Neural cell (in vitro differentiated cells): ENCODE data around the gene THRAP3. TPM values are rescaled to one million over a fixed set of nuclear protein-coding genes. Genes with fewer than 3 reads are reported as not detected.

ENCODE experiments used
- H2AFZ ChIP-seq: fragments of 200-600, 300-800 bp; sonication (generic), shearing (Covaris generic); 2 replicates; pipeline ENCODE4 v1.6.0; 2014; ENCODE audit warnings: low read depth, mild to moderate bottlenecking, antibody characterized with exemption, low read length, moderate library complexity
- H3F3A ChIP-seq: fragments of 200-600 bp; shearing (Covaris generic); 2 replicates; pipeline ENCODE4 v1.6.1; 2016; ENCODE audit warnings: mild to moderate bottlenecking, moderate library complexity, mixed read lengths, antibody characterized with exemption, low read length; ENCODE audit not compliant: insufficient read depth, poor library complexity, severe bottlenecking
- H3K27ac ChIP-seq: fragments of 200-600, 300-800 bp; sonication (generic), shearing (Covaris generic); 2 replicates; pipeline ENCODE4 v1.5.1; 2014; ENCODE audit warnings: mild to moderate bottlenecking, low read length, moderate library complexity
- H3K27me3 ChIP-seq: fragments of 300-800, 200-600 bp; sonication (generic), shearing (Covaris generic); 2 replicates; pipeline ENCODE4 v1.6.0; 2014; ENCODE audit warnings: mild to moderate bottlenecking, low read depth, low read length, moderate library complexity; ENCODE audit not compliant: insufficient read depth
- H3K36me3 ChIP-seq: fragments of 300-800, 200-600 bp; sonication (generic), shearing (Covaris generic); 2 replicates; pipeline ENCODE4 v1.5.1; 2014; ENCODE audit warnings: mild to moderate bottlenecking, antibody characterized with exemption, low read length, moderate library complexity; ENCODE audit not compliant: insufficient read depth
- H3K4me2 ChIP-seq: fragments of 300-800, 200-600 bp; sonication (generic), shearing (Covaris generic); 2 replicates; pipeline ENCODE4 v1.6.0; 2014; ENCODE audit warnings: mild to moderate bottlenecking, low read length
- H3K4me3 ChIP-seq: fragments of 300-800, 200-600 bp; sonication (generic), shearing (Covaris generic); 2 replicates; pipeline ENCODE4 v1.5.1; 2014; ENCODE audit warnings: mild to moderate bottlenecking, low read length, moderate library complexity
- H3K79me2 ChIP-seq: fragments of 200-600 bp; shearing (Covaris generic); replicated peaks from 2 replicates; pipeline ENCODE4 v1.6.0; 2014; ENCODE audit warnings: mild to moderate bottlenecking, low read length, moderate library complexity; ENCODE audit not compliant: insufficient read depth
- H3K9ac ChIP-seq: fragments of 300-800, 200-600 bp; sonication (generic), shearing (Covaris generic); 2 replicates; pipeline ENCODE4 v1.6.1; 2016; ENCODE audit warnings: mild to moderate bottlenecking, low read length, mixed read lengths
- H3K9me2 ChIP-seq: fragments of 200-600 bp; shearing (Covaris generic); 2 replicates; pipeline ENCODE4 v1.6.1; 2016; ENCODE audit warnings: mild to moderate bottlenecking, low read length, mixed read lengths; ENCODE audit not compliant: insufficient read depth
- H3K9me3 ChIP-seq: fragments of 200-600, 300-800 bp; sonication (generic), shearing (Covaris generic); 2 replicates; pipeline ENCODE4 v1.6.1; 2016; ENCODE audit warnings: mild to moderate bottlenecking, mixed run types, low read length, moderate library complexity, mixed read lengths
- H4K20me1 ChIP-seq: fragments of 200-600 bp; shearing (Covaris generic); 2 replicates; pipeline ENCODE4 v1.6.1; 2016; ENCODE audit warnings: mild to moderate bottlenecking, mixed run types; ENCODE audit not compliant: insufficient read depth
- CTCF ChIP-seq: fragments of 450-650 bp; IDR thresholded peaks from 2 replicates; pipeline ENCODE4 v1.5.1; 2014; ENCODE audit warnings: antibody characterized with exemption, mild to moderate bottlenecking, moderate library complexity; ENCODE audit not compliant: poor library complexity, severe bottlenecking
- EP300 ChIP-seq: fragments of 450-650 bp; conservative IDR thresholded peaks from 2 replicates; pipeline ENCODE4 v1.6.1; 2014; ENCODE audit warnings: antibody characterized with exemption, mild to moderate bottlenecking, moderate library complexity; ENCODE audit not compliant: poor library complexity, severe bottlenecking
- EZH2 ChIP-seq: fragments of 200-600, 300-800 bp; shearing (Covaris generic), sonication (generic); IDR thresholded peaks from 2 replicates; pipeline ENCODE4 v1.6.1; 2014; ENCODE audit warnings: antibody characterized with exemption, low read length, borderline replicate concordance, mild to moderate bottlenecking; ENCODE audit not compliant: insufficient read depth, poor library complexity, severe bottlenecking
- MXI1 ChIP-seq: fragments of 450-650 bp; conservative IDR thresholded peaks from 2 replicates; pipeline ENCODE4 v1.6.1; 2014; ENCODE audit warnings: antibody characterized with exemption, mild to moderate bottlenecking; ENCODE audit not compliant: poor library complexity, severe bottlenecking
- POLR2AphosphoS5 ChIP-seq: IDR thresholded peaks from 2 replicates; pipeline ENCODE4 v1.6.1; 2012
- RAD21 ChIP-seq: fragments of 450-650 bp; conservative IDR thresholded peaks from 2 replicates; pipeline ENCODE4 v1.6.1; 2014; ENCODE audit warnings: antibody characterized with exemption, mild to moderate bottlenecking, moderate library complexity
- REST ChIP-seq: IDR thresholded peaks from 2 replicates; pipeline ENCODE4 v1.6.1; 2012; ENCODE audit warnings: borderline replicate concordance
- SMC3 ChIP-seq: fragments of 450-650 bp; conservative IDR thresholded peaks from 2 replicates; pipeline ENCODE4 v1.6.1; 2014; ENCODE audit warnings: antibody characterized with exemption, mild to moderate bottlenecking, moderate library complexity; ENCODE audit not compliant: poor library complexity
- TAF1 ChIP-seq: IDR thresholded peaks from 2 replicates; pipeline ENCODE4 v1.6.1; 2012; ENCODE audit warnings: low read depth
- polyA plus RNA-seq: library from polyadenylated mRNA; depleted of rRNA; stranded (reverse); fragments of >200 nt; gene quantifications from 2 replicates; pipeline ENCODE4 v1.2.3, GENCODE V29; 2014

Gene THRAP3
- polyA plus RNA-seq, 1 donor from 2014 or later, result 54.4 TPM

GRCh38 chr1:36274201-36274600, 50.0 kb downstream of the THRAP3 start:
- no peak overlapping the region for H3K4me2 ChIP-seq
- H3K27ac ChIP-seq, result no peak overlapping the region
- H3K4me3 ChIP-seq, result no peak overlapping the region
- no peaks in the 10 kb centered on the region for H3K9me2 ChIP-seq
- no peak overlapping the region for H2AFZ ChIP-seq
- no peaks in the 10 kb centered on the region for H3K79me2 ChIP-seq
- H4K20me1 ChIP-seq, result no peaks in the 10 kb centered on the region
- no peaks in the 10 kb centered on the region for H3K27me3 ChIP-seq
- TF ChIP-seq POLR2AphosphoS5, result no peak
- TF ChIP-seq SMC3, result no peak
- TF ChIP-seq RAD21, result no peak
- TF ChIP-seq TAF1, result no peak
- no peak for TF ChIP-seq REST
- no peak for TF ChIP-seq EP300
- no peak for TF ChIP-seq CTCF
- no peak for TF ChIP-seq MXI1
- TF ChIP-seq EZH2, result no peak
- H3F3A ChIP-seq, result no peaks in the 10 kb centered on the region
- H3K36me3 ChIP-seq, result no peaks in the 10 kb centered on the region
- H3K9me3 ChIP-seq, result no peaks in the 10 kb centered on the region
- no peak overlapping the region for H3K9ac ChIP-seq

GRCh38 chr1:36276688-36277087, 52.4 kb downstream of the THRAP3 start:
- H3K9ac ChIP-seq, result no peak overlapping the region
- no peaks in the 10 kb centered on the region for H3K27me3 ChIP-seq
- H3K9me3 ChIP-seq, result no peaks in the 10 kb centered on the region
- no peak overlapping the region for H3K27ac ChIP-seq
- H2AFZ ChIP-seq, result no peak overlapping the region
- H3K4me2 ChIP-seq, result no peak overlapping the region
- no peaks in the 10 kb centered on the region for H4K20me1 ChIP-seq
- H3F3A ChIP-seq, result no peaks in the 10 kb centered on the region
- H3K79me2 ChIP-seq, result no peaks in the 10 kb centered on the region
- no peaks in the 10 kb centered on the region for H3K36me3 ChIP-seq
- TF ChIP-seq POLR2AphosphoS5, result no peak
- TF ChIP-seq TAF1, result no peak
- no peak for TF ChIP-seq EP300
- no peak for TF ChIP-seq MXI1
- TF ChIP-seq REST, result no peak
- TF ChIP-seq EZH2, result no peak
- TF ChIP-seq SMC3, result no peak
- no peak for TF ChIP-seq RAD21
- TF ChIP-seq CTCF, result no peak
- H3K4me3 ChIP-seq, result no peak overlapping the region
- H3K9me2 ChIP-seq, result no peaks in the 10 kb centered on the region
